Esophagus squamous epithelium (tissue), 4 donors: ENCODE measurements around the gene LRRC32.

Experiments
- POLR2A ChIP-seq, 4 donors: fragments of 450-650 bp; IDR thresholded peaks; one replicate each; pipeline ENCODE4 v1.6.1; 2017; ENCODE audit warnings: antibody characterized with exemption in 4 of 4, mild to moderate bottlenecking in 4 of 4, moderate library complexity in 3 of 4
- TF ChIP-seq, protein P1 (sequence below), 6 experiments: fragments of 450-650 bp in 4 of 6; fragments of 200-600 bp in 2 of 6; sonication (generic) in 2 of 6; IDR thresholded peaks; one replicate each; pipeline ENCODE4 v1.5.1; 2016 to 2019; ENCODE audit warnings: antibody characterized with exemption in 6 of 6, mild to moderate bottlenecking in 4 of 6, moderate library complexity in 4 of 6

GRCh38 chr11:76610371-76610770 lies 60.2 kb downstream of the LRRC32 start:
- TF ChIP-seq, protein P1, sequence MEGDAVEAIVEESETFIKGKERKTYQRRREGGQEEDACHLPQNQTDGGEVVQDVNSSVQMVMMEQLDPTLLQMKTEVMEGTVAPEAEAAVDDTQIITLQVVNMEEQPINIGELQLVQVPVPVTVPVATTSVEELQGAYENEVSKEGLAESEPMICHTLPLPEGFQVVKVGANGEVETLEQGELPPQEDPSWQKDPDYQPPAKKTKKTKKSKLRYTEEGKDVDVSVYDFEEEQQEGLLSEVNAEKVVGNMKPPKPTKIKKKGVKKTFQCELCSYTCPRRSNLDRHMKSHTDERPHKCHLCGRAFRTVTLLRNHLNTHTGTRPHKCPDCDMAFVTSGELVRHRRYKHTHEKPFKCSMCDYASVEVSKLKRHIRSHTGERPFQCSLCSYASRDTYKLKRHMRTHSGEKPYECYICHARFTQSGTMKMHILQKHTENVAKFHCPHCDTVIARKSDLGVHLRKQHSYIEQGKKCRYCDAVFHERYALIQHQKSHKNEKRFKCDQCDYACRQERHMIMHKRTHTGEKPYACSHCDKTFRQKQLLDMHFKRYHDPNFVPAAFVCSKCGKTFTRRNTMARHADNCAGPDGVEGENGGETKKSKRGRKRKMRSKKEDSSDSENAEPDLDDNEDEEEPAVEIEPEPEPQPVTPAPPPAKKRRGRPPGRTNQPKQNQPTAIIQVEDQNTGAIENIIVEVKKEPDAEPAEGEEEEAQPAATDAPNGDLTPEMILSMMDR (IDR thresholded peaks at IDR 0.05), result no peak
- TF ChIP-seq POLR2A (IDR thresholded peaks at IDR 0.05), result no peak
